IPS-11a (cell line): ENCODE results near the gene C19orf73.

Source experiments
- H3K4me3 ChIP-seq: one replicate; pipeline ENCODE4 v1.5.1; 2013; ENCODE audit warnings: low read depth, low read length, control low read depth

Gene C19orf73

GRCh38 chr19:49070416-49070815 lies 48.5 kb downstream of the C19orf73 start:
- H3K4me3 ChIP-seq, result no peak overlapping the region

GRCh38 chr19:49069026-49069425 lies 49.9 kb downstream of the C19orf73 start:
- no peak overlapping the region for H3K4me3 ChIP-seq
